ENCODE measurements around the gene EIF4G2. TPM values are rescaled to one million over a fixed set of nuclear protein-coding genes. Genes with fewer than 3 reads are reported as not detected.

EIF4G2 gene
- total RNA-seq, 4 donors from 2014 or later, result 587 to 866 (median 665) TPM

GRCh38 chr11:10809373-10810160 lies 841 bp upstream of the EIF4G2 start:
- Histone ChIP-seq H3K27me3 (no peaks in the 10 kb centered on the region), H3K4me3 (peak overlapping the region; percentile 65 to 77), H3K36me3 (peaks cover 3 to 25% of the 10 kb centered on the region in 2 donors), H3K9me3 (no peaks in the 10 kb centered on the region), H3K4me1 (peaks cover 8 to 41% (median 19%) of the 10 kb centered on the region in 3 donors), H3K27ac (peak overlapping the region; percentile 90 to 99 (median 98))
- 2 to 3% methylated on average over 12 to 13 of the region's 29 CpGs for WGBS, 2 donors (ENCODE audit: low coverage in 1 of 2)
- TF ChIP-seq CTCF (IDR thresholded peaks at IDR 0.05), result peak in 1 of 4 experiments; percentile 13
- no peak for TF ChIP-seq POLR2AphosphoS5 (IDR thresholded peaks at IDR 0.05)
- peak; percentile 35 for ATAC-seq

GRCh38 chr11:10808235-10808552 lies 532 bp downstream of the EIF4G2 start:
- Histone ChIP-seq H3K36me3 (peaks cover 9 to 39% of the 10 kb centered on the region in 2 donors), H3K27me3 (no peaks in the 10 kb centered on the region), H3K4me3 (peak overlapping the region; percentile 77 to 96), H3K9me3 (no peaks in the 10 kb centered on the region), H3K27ac (peak overlapping the region; percentile 97 to 99 (median 98)), H3K4me1 (peaks cover 8 to 54% (median 19%) of the 10 kb centered on the region in 3 donors)
- no peak for ATAC-seq
- TF ChIP-seq CTCF (IDR thresholded peaks at IDR 0.05) (peak in 2 of 4 experiments; percentile 8 to 9), POLR2AphosphoS5 (IDR thresholded peaks at IDR 0.05) (no peak)
- WGBS, 2 donors (ENCODE audit: low coverage in 1 of 2), result no CpG with 5 or more reads among the region's 36 CpGs

- WGBS, 2 donors (ENCODE audit: low coverage in 1 of 2), result 0 to 1% methylated on average over 8 to 13 of the region's 39 CpGs
- H3K36me3 ChIP-seq, result peaks cover 10 to 44% of the 10 kb centered on the region in 2 donors
- H3K27ac ChIP-seq, result peak overlapping the region; percentile 97 to 99 (median 98)
- peak overlapping the region; percentile 77 to 96 for H3K4me3 ChIP-seq
- TF ChIP-seq POLR2AphosphoS5 (IDR thresholded peaks at IDR 0.05) (peak; percentile 44), POLR2A (IDR thresholded peaks at IDR 0.05) (no peak)
- no peaks in the 10 kb centered on the region for H3K27me3 ChIP-seq
- ATAC-seq, result peak; percentile 20
- peaks cover 8 to 60% (median 19%) of the 10 kb centered on the region in 3 donors for H3K4me1 ChIP-seq
- H3K9me3 ChIP-seq, result no peaks in the 10 kb centered on the region
Observed at GRCh38 chr11:10807493-10808234, 1.1 kb downstream of the EIF4G2 start.

GRCh38 chr11:10806206-10806605 lies 2.5 kb downstream of the EIF4G2 start:
- no peak for ATAC-seq
- no peaks in the 10 kb centered on the region for H3K9me3 ChIP-seq
- peaks cover 21 to 59% of the 10 kb centered on the region in 2 donors for H3K36me3 ChIP-seq
- H3K4me3 ChIP-seq, result peak overlapping the region in 1 of 2 donors; percentile 77
- H3K27me3 ChIP-seq, result no peaks in the 10 kb centered on the region
- WGBS, 2 donors (ENCODE audit: low coverage in 1 of 2), result 60 to 82% methylated on average over 1 to 2 of the region's 4 CpGs
- TF ChIP-seq POLR2AphosphoS5 (IDR thresholded peaks at IDR 0.05) (no peak), EP300 (IDR thresholded peaks at IDR 0.05) (no peak), CTCF (IDR thresholded peaks at IDR 0.05) (no peak), POLR2A (IDR thresholded peaks at IDR 0.05) (no peak)
- peaks cover 11 to 74% (median 19%) of the 10 kb centered on the region in 3 donors for H3K4me1 ChIP-seq
- H3K27ac ChIP-seq, result peak overlapping the region in 2 of 4 donors; percentile 97 to 99

- H3K4me1 ChIP-seq, result peaks cover 11 to 78% (median 19%) of the 10 kb centered on the region in 3 donors
- H3K36me3 ChIP-seq, result peaks cover 24 to 63% of the 10 kb centered on the region in 2 donors
- H3K9me3 ChIP-seq, result no peaks in the 10 kb centered on the region
- H3K27ac ChIP-seq, result peak overlapping the region in 2 of 4 donors; percentile 17 to 22
- H3K4me3 ChIP-seq, result no peak overlapping the region
- 72 to 76% methylated on average over 7 to 8 of the region's 8 CpGs for whole genome bisulfite sequencing, 2 donors (ENCODE audit: low coverage in 1 of 2)
- ATAC-seq, result no peak
- no peak for TF ChIP-seq POLR2A (IDR thresholded peaks at IDR 0.05)
- TF ChIP-seq CTCF (IDR thresholded peaks at IDR 0.05), result no peak
- no peak for TF ChIP-seq POLR2AphosphoS5 (IDR thresholded peaks at IDR 0.05)
- no peak for TF ChIP-seq EP300 (IDR thresholded peaks at IDR 0.05)
- H3K27me3 ChIP-seq, result no peaks in the 10 kb centered on the region
Observed at GRCh38 chr11:10805741-10806140, 3.0 kb downstream of the EIF4G2 start.
